Hippocampal formation (tissue), 2 donors: ENCODE data around the gene BLM.

Source experiments
- DNase-seq, 2 donors: peaks; one replicate each; lab custom pipeline; 2025; lab: John Stamatoyannopoulos, UW

BLM gene

GRCh38 chr15:90691982-90692773 is 25.0 kb upstream of the BLM start:
- no peak for DNase-seq

GRCh38 chr15:90694987-90695386 is 22.2 kb upstream of the BLM start:
- no peak for DNase-seq

- no peak for DNase-seq
Observed at GRCh38 chr15:90697175-90697574, 20.0 kb upstream of the BLM start.

- DNase-seq: no peak
Observed at GRCh38 chr15:90698629-90699028, 18.5 kb upstream of the BLM start.

GRCh38 chr15:90701048-90701447 is 16.1 kb upstream of the BLM start:
- DNase-seq: no peak

GRCh38 chr15:90701880-90702630 is 15.1 kb upstream of the BLM start:
- no peak for DNase-seq

GRCh38 chr15:90703455-90703854 is 13.7 kb upstream of the BLM start:
- no peak for DNase-seq

GRCh38 chr15:90705212-90705611 is 11.9 kb upstream of the BLM start:
- DNase-seq: no peak

- DNase-seq: no peak
Observed at GRCh38 chr15:90706394-90707327, 10.5 kb upstream of the BLM start.

- DNase-seq: no peak
Observed at GRCh38 chr15:90707489-90707888, 9.7 kb upstream of the BLM start.

GRCh38 chr15:90708516-90708915 is 8.6 kb upstream of the BLM start:
- DNase-seq: no peak

- no peak for DNase-seq
Observed at GRCh38 chr15:90709278-90709677, 7.9 kb upstream of the BLM start.

GRCh38 chr15:90710436-90711027 is 6.6 kb upstream of the BLM start:
- no peak for DNase-seq

GRCh38 chr15:90711418-90711824 is 5.7 kb upstream of the BLM start:
- no peak for DNase-seq

GRCh38 chr15:90711842-90712241 is 5.3 kb upstream of the BLM start:
- no peak for DNase-seq

GRCh38 chr15:90713081-90713480 is 4.1 kb upstream of the BLM start:
- DNase-seq: no peak

GRCh38 chr15:90716317-90716975 is 700 bp upstream of the BLM start:
- no peak for DNase-seq

GRCh38 chr15:90718232-90718631 is 1.1 kb downstream of the BLM start:
- no peak for DNase-seq

GRCh38 chr15:90720131-90720530 is 3.0 kb downstream of the BLM start:
- no peak for DNase-seq

GRCh38 chr15:90729261-90729660 is 12.1 kb downstream of the BLM start:
- no peak for DNase-seq

- no peak for DNase-seq
Observed at GRCh38 chr15:90730290-90730689, 13.1 kb downstream of the BLM start.
